HEK293T (cell line): Measurements from ENCODE around the gene IL1RAPL1.

Experiments
- CTCF ChIA-PET: fragments of 350-600 bp; formaldehyde crosslinking; extraction: SDS; loops from one replicate; lab custom pipeline; 2021; ENCODE audit warnings: antibody characterized with exemption, inconsistent platforms; lab: Yijun Ruan, JAX
- POLR2A ChIA-PET: fragments of 350-600 bp; formaldehyde crosslinking; extraction: SDS; loops from one replicate; lab custom pipeline; 2020; ENCODE audit warnings: antibody characterized with exemption, inconsistent platforms; lab: Yijun Ruan, JAX
- DNase-seq: peaks from one replicate; pipeline ENCODE4 v3.0.0; 2012; ENCODE audit warnings: mixed read lengths; ENCODE audit errors: extremely low spot score
- ARNT ChIP-seq: fragments of 450-650 bp; IDR thresholded peaks from 2 replicates; pipeline ENCODE4 v1.6.1; 2017; ENCODE audit warnings: mild to moderate bottlenecking
- BHLHE40 ChIP-seq: fragments of 450-650 bp; IDR thresholded peaks from 2 replicates; pipeline ENCODE4 v1.6.1; 2016; ENCODE audit warnings: mild to moderate bottlenecking, moderate library complexity, borderline replicate concordance
- CTBP1 ChIP-seq: fragments of 450-650 bp; IDR thresholded peaks from 2 replicates; pipeline ENCODE4 v1.6.1; 2016; ENCODE audit warnings: borderline replicate concordance
- ELF4 ChIP-seq: fragments of 450-650 bp; IDR thresholded peaks from 2 replicates; pipeline ENCODE4 v1.6.1; 2017; ENCODE audit warnings: antibody characterized with exemption
- FOXA1 ChIP-seq: fragments of 450-650 bp; IDR thresholded peaks from 2 replicates; pipeline ENCODE4 v1.6.1; 2016; ENCODE audit warnings: mild to moderate bottlenecking
- FOXK2 ChIP-seq: fragments of 450-650 bp; IDR thresholded peaks from 2 replicates; pipeline ENCODE4 v1.6.1; 2016; ENCODE audit warnings: mild to moderate bottlenecking
- FOXM1 ChIP-seq: fragments of 450-650 bp; IDR thresholded peaks from 2 replicates; pipeline ENCODE4 v1.6.1; 2017; ENCODE audit warnings: mild to moderate bottlenecking, borderline replicate concordance
- HDGF ChIP-seq: fragments of 450-650 bp; IDR thresholded peaks from 2 replicates; pipeline ENCODE4 v1.6.1; 2017; ENCODE audit warnings: antibody characterized with exemption, borderline replicate concordance
- L3MBTL2 ChIP-seq: fragments of 450-650 bp; conservative IDR thresholded peaks from 2 replicates; pipeline ENCODE4 v1.6.1; 2016; ENCODE audit warnings: mild to moderate bottlenecking
- LEF1 ChIP-seq: fragments of 450-650 bp; IDR thresholded peaks from 2 replicates; pipeline ENCODE4 v1.6.1; 2017; ENCODE audit warnings: mild to moderate bottlenecking, borderline replicate concordance
- NFRKB ChIP-seq: fragments of 450-650 bp; IDR thresholded peaks from 2 replicates; pipeline ENCODE4 v1.6.1; 2016; ENCODE audit warnings: mild to moderate bottlenecking, moderate library complexity
- PKNOX1 ChIP-seq: fragments of 450-650 bp; IDR thresholded peaks from 2 replicates; pipeline ENCODE4 v1.6.1; 2016
- SP1 ChIP-seq: fragments of 450-650 bp; IDR thresholded peaks from 2 replicates; pipeline ENCODE4 v1.6.1; 2017
- SUZ12 ChIP-seq: fragments of 450-650 bp; IDR thresholded peaks from 2 replicates; pipeline ENCODE4 v1.6.1; 2016; ENCODE audit warnings: mild to moderate bottlenecking
- TARDBP ChIP-seq: fragments of 450-650 bp; IDR thresholded peaks from 2 replicates; pipeline ENCODE4 v1.6.1; 2016
- ZNF384 ChIP-seq: fragments of 450-650 bp; IDR thresholded peaks from 2 replicates; pipeline ENCODE4 v1.6.1; 2016

The IL1RAPL1 gene

GRCh38 chrX:29862126-29862677, 1275.0 kb downstream of the IL1RAPL1 start:
- TF ChIP-seq FOXM1 (no peak), BHLHE40 (no peak)
- ChIA-PET POLR2A (no interaction called here), CTCF (no interaction called here)
- no peak for DNase-seq

DNA sequence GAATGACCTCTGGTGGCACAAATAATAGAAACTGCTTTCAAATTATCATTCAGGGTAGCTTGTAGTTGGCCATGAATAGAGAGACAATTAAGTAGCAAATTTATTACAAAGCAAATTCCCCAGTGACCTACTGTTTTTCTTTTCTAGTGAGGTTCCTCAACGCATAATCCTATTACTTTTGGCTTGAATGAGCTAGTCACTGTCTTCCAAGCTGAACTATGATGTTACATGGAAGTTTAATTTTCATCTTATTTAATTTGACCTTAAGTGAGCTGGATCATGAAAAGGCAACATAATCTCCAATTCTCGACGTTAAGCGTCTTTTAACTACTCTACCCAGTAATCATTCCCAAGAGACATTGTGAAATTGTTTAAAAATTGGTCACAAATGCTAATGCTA, 1280.7 kb downstream of the IL1RAPL1 start:
- no peak for DNase-seq
- CTCF ChIA-PET = no interaction called here
- TF ChIP-seq FOXK2 = no peak
- TF ChIP-seq CTBP1 = no peak
- no peak for TF ChIP-seq HDGF
- no peak for TF ChIP-seq ZNF384
- TF ChIP-seq BHLHE40 = no peak
- no peak for TF ChIP-seq NFRKB
- no peak for TF ChIP-seq SP1
- TF ChIP-seq L3MBTL2 = no peak
- TF ChIP-seq TARDBP = no peak
- POLR2A ChIA-PET = no interaction called here

DNA sequence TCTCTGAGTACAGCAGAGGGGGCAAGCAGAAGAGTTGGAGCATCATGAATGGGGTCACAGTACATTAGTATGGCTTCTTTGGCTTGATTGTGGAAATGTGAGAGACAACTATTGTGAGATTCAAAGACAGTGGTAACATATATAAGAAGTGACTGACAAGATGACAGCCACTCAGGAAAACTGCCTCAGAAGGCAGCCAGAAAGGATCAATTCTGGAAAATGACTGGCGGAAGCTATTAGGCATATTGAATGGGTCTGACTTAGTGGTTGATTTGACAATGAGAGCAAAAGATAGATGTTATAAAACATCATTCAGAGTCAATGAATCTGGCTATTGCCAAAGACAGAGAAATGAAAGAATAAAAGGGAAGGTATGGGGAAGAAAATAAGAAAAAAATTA, 1282.6 kb downstream of the IL1RAPL1 start:
- TF ChIP-seq ZNF384 = no peak
- TF ChIP-seq PKNOX1 = no peak
- no peak for TF ChIP-seq SUZ12
- TF ChIP-seq HDGF = no peak
- no peak for TF ChIP-seq FOXM1
- TF ChIP-seq LEF1 = no peak
- TF ChIP-seq ARNT = no peak
- TF ChIP-seq FOXA1 = no peak
- no peak for TF ChIP-seq CTBP1
- no peak for TF ChIP-seq FOXK2
- TF ChIP-seq TARDBP = no peak
- CTCF ChIA-PET = no interaction called here

GRCh38 chrX:29870608-29871007, 1283.4 kb downstream of the IL1RAPL1 start:
- ChIA-PET CTCF (no interaction called here), POLR2A (no interaction called here)
- DNase-seq = no peak
- TF ChIP-seq LEF1 (no peak), FOXK2 (no peak), L3MBTL2 (no peak), FOXM1 (no peak), SUZ12 (no peak), SP1 (no peak)

More for the DNA sequence above, 1282.6 kb downstream of the IL1RAPL1 start:
- POLR2A ChIA-PET = no interaction called here
- no peak for DNase-seq

- no peak for TF ChIP-seq SUZ12
- DNase-seq = no peak
- ChIA-PET POLR2A (no interaction called here), CTCF (no interaction called here)
Observed at GRCh38 chrX:29872831-29873230, 1285.6 kb downstream of the IL1RAPL1 start.

GRCh38 chrX:29876733-29877132, 1289.5 kb downstream of the IL1RAPL1 start:
- ChIA-PET POLR2A (no interaction called here), CTCF (no interaction called here)
- DNase-seq = no peak
- no peak for TF ChIP-seq ELF4
- no peak for TF ChIP-seq FOXK2
- no peak for TF ChIP-seq LEF1
- no peak for TF ChIP-seq CTBP1
- TF ChIP-seq ARNT = no peak
- no peak for TF ChIP-seq BHLHE40
- no peak for TF ChIP-seq L3MBTL2
- TF ChIP-seq ZNF384 = no peak
- no peak for TF ChIP-seq PKNOX1
- TF ChIP-seq NFRKB = no peak
- TF ChIP-seq SP1 = no peak
- no peak for TF ChIP-seq TARDBP
- no peak for TF ChIP-seq HDGF
- no peak for TF ChIP-seq FOXM1
- TF ChIP-seq SUZ12 = no peak

- DNase-seq = no peak
- ChIA-PET POLR2A (no interaction called here), CTCF (no interaction called here)
- no peak for TF ChIP-seq BHLHE40
Observed at GRCh38 chrX:29880977-29881376, 1293.7 kb downstream of the IL1RAPL1 start.

- TF ChIP-seq TARDBP (no peak), L3MBTL2 (no peak), FOXK2 (no peak), FOXM1 (no peak), BHLHE40 (no peak), LEF1 (no peak)
- ChIA-PET CTCF (no interaction called here), POLR2A (no interaction called here)
- no peak for DNase-seq
Observed at GRCh38 chrX:29890004-29890403, 1302.8 kb downstream of the IL1RAPL1 start.
